AG04450 (cell line): ENCODE measurements around the gene PARP11. TPM values are rescaled to one million over a fixed set of nuclear protein-coding genes. Genes with fewer than 3 reads are reported as not detected.

Experiments used
- CTCF ChIA-PET: fragments of 300-600, 350-600 bp; formaldehyde crosslinking; extraction: SDS; loops from one replicate; lab custom pipeline; 2022; ENCODE audit warnings: antibody characterized with exemption, inconsistent platforms; lab: Charles Lee
- POLR2A ChIA-PET: fragments of 350-600 bp; formaldehyde crosslinking; extraction: SDS; loops from one replicate; lab custom pipeline; 2021; ENCODE audit warnings: antibody characterized with exemption, inconsistent platforms; lab: Yijun Ruan, JAX
- DNase-seq: peaks from one replicate; pipeline ENCODE4 v3.0.0-alpha.2; 2011; ENCODE audit warnings: low read depth, low spot score
- H3K27ac ChIP-seq: one replicate; pipeline ENCODE4 v1.5.1; 2012; ENCODE audit warnings: low read depth, low read length, control low read depth
- H3K27me3 ChIP-seq: one replicate; pipeline ENCODE4 v1.6.0; 2012; ENCODE audit warnings: low read length; ENCODE audit not compliant: control insufficient read depth, insufficient read depth
- H3K4me3 ChIP-seq: 2 replicates; pipeline ENCODE4 v1.5.1; 2011; ENCODE audit warnings: mild to moderate bottlenecking, low read depth, low read length, control low read depth
- H3K9me3 ChIP-seq: 2 replicates; pipeline ENCODE4 v1.5.1; 2012; ENCODE audit warnings: low read length; ENCODE audit not compliant: control insufficient read depth, insufficient read depth
- CTCF ChIP-seq: IDR thresholded peaks from 2 replicates; pipeline ENCODE4 v1.5.1; 2011; ENCODE audit warnings: low read depth, low read length, control low read depth, inconsistent platforms
- polyA plus RNA-seq: library from polyadenylated mRNA; depleted of rRNA; stranded (reverse); fragments of >200 nt; gene quantifications from 2 replicates; pipeline ENCODE4 v1.2.3, GENCODE V29; 2011

The PARP11 gene
- polyA plus RNA-seq, 1 experiment: 6.9 TPM

GRCh38 chr12:3920351-3921150, 47.4 kb upstream of the PARP11 start:
- ChIA-PET POLR2A (no interaction called here), CTCF (interaction anchor here (0.7 kb wide), 1 partner anchor 35 kb away, joined by 3 read pairs; no protein-coding TSS in a partner anchor)
- Histone ChIP-seq H3K9me3 (no peaks in the 10 kb centered on the region), H3K27ac (no peak overlapping the region), H3K27me3 (peaks cover 15% of the 10 kb centered on the region), H3K4me3 (no peak overlapping the region)
- no peak for TF ChIP-seq CTCF
- no peak for DNase-seq

GRCh38 chr12:3913278-3913677, 40.1 kb upstream of the PARP11 start:
- POLR2A ChIA-PET: no interaction called here
- H3K9me3 ChIP-seq: no peaks in the 10 kb centered on the region
- CTCF ChIA-PET: interaction anchor here (1.2 kb wide), 1 partner anchor 363 kb away, joined by 3 read pairs; no protein-coding TSS in a partner anchor
- H3K27me3 ChIP-seq: peaks cover under 1% of the 10 kb centered on the region
- no peak overlapping the region for H3K27ac ChIP-seq
- TF ChIP-seq CTCF: no peak
- H3K4me3 ChIP-seq: no peak overlapping the region
- no peak for DNase-seq

GRCh38 chr12:3912863-3913262, 39.7 kb upstream of the PARP11 start:
- CTCF ChIA-PET: no interaction called here
- Histone ChIP-seq H3K27ac (no peak overlapping the region), H3K9me3 (no peaks in the 10 kb centered on the region), H3K27me3 (no peaks in the 10 kb centered on the region), H3K4me3 (no peak overlapping the region)
- POLR2A ChIA-PET: no interaction called here
- no peak for TF ChIP-seq CTCF
- no peak for DNase-seq

- DNase-seq: no peak
- H3K27me3 ChIP-seq: no peaks in the 10 kb centered on the region
- no peak overlapping the region for H3K27ac ChIP-seq
- TF ChIP-seq CTCF: no peak
- POLR2A ChIA-PET: no interaction called here
- H3K9me3 ChIP-seq: no peaks in the 10 kb centered on the region
- CTCF ChIA-PET: interaction anchor here (1.3 kb wide), 1 partner anchor 27 kb away, joined by 4 read pairs; no protein-coding TSS in a partner anchor
- no peak overlapping the region for H3K4me3 ChIP-seq
Observed at GRCh38 chr12:3911409-3911808, 38.2 kb upstream of the PARP11 start.

- TF ChIP-seq CTCF: no peak
- no peaks in the 10 kb centered on the region for H3K9me3 ChIP-seq
- no peak overlapping the region for H3K4me3 ChIP-seq
- CTCF ChIA-PET: interaction anchor here (1.3 kb wide), 1 partner anchor 20 kb away, joined by 3 read pairs; no protein-coding TSS in a partner anchor
- POLR2A ChIA-PET: no interaction called here
- no peak for DNase-seq
- no peaks in the 10 kb centered on the region for H3K27me3 ChIP-seq
- H3K27ac ChIP-seq: no peak overlapping the region
Observed at GRCh38 chr12:3905664-3906063, 32.5 kb upstream of the PARP11 start.
